Measurements from ENCODE around the gene GPR146. TPM values are rescaled to one million over a fixed set of nuclear protein-coding genes. Genes with fewer than 3 reads are reported as not detected.

The GPR146 gene
- total RNA-seq, 1 donor from 2014 or later: 1.7 TPM

GRCh38 chr7:1031716-1032455, 12.5 kb upstream of the GPR146 start:
- H3K36me3 ChIP-seq (ENCODE audit: insufficient read depth, low read length): no peaks in the 10 kb centered on the region
- H3K4me1 ChIP-seq (ENCODE audit: insufficient read depth, low read length): peaks cover 16% of the 10 kb centered on the region
- H3K4me1 Mint-ChIP-seq (ENCODE audit: low read depth, unreplicated experiment): peaks cover 12% of the 10 kb centered on the region
- H3K9me3 ChIP-seq (ENCODE audit: insufficient read depth, low read depth, low read length): no peaks in the 10 kb centered on the region
- no peak overlapping the region for H3K4me2 ChIP-seq (ENCODE audit: low read length)
- DNase-seq (ENCODE audit: low read depth) (no peak), FAIRE-seq (no peak)
- H3K27ac ChIP-seq (ENCODE audit: low read depth, low read length): no peak overlapping the region
- peaks cover 27% of the 10 kb centered on the region for H4K20me1 ChIP-seq (ENCODE audit: insufficient read depth, low read length)
- no peaks in the 10 kb centered on the region for H3K27me3 ChIP-seq (ENCODE audit: insufficient read depth, low read length)
- no peak overlapping the region for H3K9ac ChIP-seq (ENCODE audit: low read length)
- H3K27ac Mint-ChIP-seq (ENCODE audit: unreplicated experiment): no peak overlapping the region
- no peaks in the 10 kb centered on the region for H3K27me3 Mint-ChIP-seq (ENCODE audit: low read depth, unreplicated experiment)
- peaks cover 7% of the 10 kb centered on the region for H3K9me3 Mint-ChIP-seq (ENCODE audit: unreplicated experiment)
- peaks cover 12% of the 10 kb centered on the region for H3K79me2 ChIP-seq (ENCODE audit: insufficient read depth, low read length)
- no peak for TF ChIP-seq EZH2 (IDR thresholded peaks at IDR 0.05; ENCODE audit: insufficient read depth, low read length)
- no peak for TF ChIP-seq CTCF (IDR thresholded peaks at IDR 0.05; ENCODE audit: insufficient read depth, low read depth, low read length)
- H3K4me3 ChIP-seq (ENCODE audit: insufficient read depth, low read depth, low read length): no peak overlapping the region
- peaks cover 15% of the 10 kb centered on the region for H3K36me3 Mint-ChIP-seq (ENCODE audit: low read depth, unreplicated experiment)
- no peak overlapping the region for H2AFZ ChIP-seq (ENCODE audit: low read depth, low read length)
- no peak overlapping the region for H3K4me3 Mint-ChIP-seq (ENCODE audit: unreplicated experiment)

GRCh38 chr7:1032536-1033181, 11.7 kb upstream of the GPR146 start:
- Mint-ChIP-seq H3K36me3 (ENCODE audit: low read depth, unreplicated experiment) (peaks cover 15% of the 10 kb centered on the region), H3K27me3 (ENCODE audit: low read depth, unreplicated experiment) (no peaks in the 10 kb centered on the region), H3K27ac (ENCODE audit: unreplicated experiment) (no peak overlapping the region), H3K9me3 (ENCODE audit: unreplicated experiment) (peaks cover 7% of the 10 kb centered on the region), H3K4me1 (ENCODE audit: low read depth, unreplicated experiment) (peaks cover 8% of the 10 kb centered on the region), H3K4me3 (ENCODE audit: unreplicated experiment) (no peak overlapping the region)
- DNase-seq (ENCODE audit: low read depth): no peak
- no peak overlapping the region for H3K27ac ChIP-seq (ENCODE audit: low read depth, low read length)
- peaks cover 10% of the 10 kb centered on the region for H3K4me1 ChIP-seq (ENCODE audit: insufficient read depth, low read length)
- H3K9me3 ChIP-seq (ENCODE audit: insufficient read depth, low read depth, low read length): no peaks in the 10 kb centered on the region
- no peak overlapping the region for H3K4me2 ChIP-seq (ENCODE audit: low read length)
- no peaks in the 10 kb centered on the region for H3K27me3 ChIP-seq (ENCODE audit: insufficient read depth, low read length)
- no peaks in the 10 kb centered on the region for H3K36me3 ChIP-seq (ENCODE audit: insufficient read depth, low read length)
- H4K20me1 ChIP-seq (ENCODE audit: insufficient read depth, low read length): peaks cover 19% of the 10 kb centered on the region
- peaks cover 4% of the 10 kb centered on the region for H3K79me2 ChIP-seq (ENCODE audit: insufficient read depth, low read length)
- no peak overlapping the region for H3K9ac ChIP-seq (ENCODE audit: low read length)
- H2AFZ ChIP-seq (ENCODE audit: low read depth, low read length): no peak overlapping the region
- no peak for TF ChIP-seq EZH2 (IDR thresholded peaks at IDR 0.05; ENCODE audit: insufficient read depth, low read length)
- no peak for TF ChIP-seq CTCF (IDR thresholded peaks at IDR 0.05; ENCODE audit: insufficient read depth, low read depth, low read length)
- H3K4me3 ChIP-seq (ENCODE audit: insufficient read depth, low read depth, low read length): no peak overlapping the region
- no peak for FAIRE-seq

Data from astrocyte (in vitro differentiated cells and primary cell).